ENCODE measurements around the gene PLPPR4.

The PLPPR4 gene

DNA sequence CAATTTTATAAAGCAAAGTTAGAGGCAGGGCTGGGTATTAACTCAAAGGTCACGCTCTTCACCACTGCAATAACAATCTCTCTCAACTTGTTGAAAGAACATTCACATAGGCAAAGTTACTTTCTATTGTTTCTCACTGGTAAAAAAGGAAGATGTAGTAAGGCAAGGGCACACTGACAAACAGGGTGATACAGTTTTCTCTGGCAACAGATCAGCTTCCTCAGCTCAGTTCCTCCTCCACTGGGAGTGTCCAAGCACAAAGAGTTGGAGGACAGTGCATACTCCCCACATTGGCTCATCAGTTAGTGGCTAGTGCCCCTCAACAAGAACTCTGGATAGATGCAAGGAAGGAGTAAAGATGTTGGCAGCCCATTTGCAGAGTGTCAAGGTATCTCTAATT is 3.7 kb downstream of the PLPPR4 start:
- no peak for DNase-seq
- no peaks in the 10 kb centered on the region for H3K36me3 ChIP-seq
- intact Hi-C loops (cut with DNase I; ENCODE audit: low total_unique reads): no loop called here
- H3K9me3 ChIP-seq: no peaks in the 10 kb centered on the region
- H3K4me3 ChIP-seq: no peak overlapping the region
- H3K27me3 ChIP-seq: peaks cover 0 to 19% of the 10 kb centered on the region in 2 donors
- peaks cover 0 to 10% (median 2%) of the 10 kb centered on the region in 4 donors for H3K4me1 ChIP-seq
- TF ChIP-seq, protein P1, sequence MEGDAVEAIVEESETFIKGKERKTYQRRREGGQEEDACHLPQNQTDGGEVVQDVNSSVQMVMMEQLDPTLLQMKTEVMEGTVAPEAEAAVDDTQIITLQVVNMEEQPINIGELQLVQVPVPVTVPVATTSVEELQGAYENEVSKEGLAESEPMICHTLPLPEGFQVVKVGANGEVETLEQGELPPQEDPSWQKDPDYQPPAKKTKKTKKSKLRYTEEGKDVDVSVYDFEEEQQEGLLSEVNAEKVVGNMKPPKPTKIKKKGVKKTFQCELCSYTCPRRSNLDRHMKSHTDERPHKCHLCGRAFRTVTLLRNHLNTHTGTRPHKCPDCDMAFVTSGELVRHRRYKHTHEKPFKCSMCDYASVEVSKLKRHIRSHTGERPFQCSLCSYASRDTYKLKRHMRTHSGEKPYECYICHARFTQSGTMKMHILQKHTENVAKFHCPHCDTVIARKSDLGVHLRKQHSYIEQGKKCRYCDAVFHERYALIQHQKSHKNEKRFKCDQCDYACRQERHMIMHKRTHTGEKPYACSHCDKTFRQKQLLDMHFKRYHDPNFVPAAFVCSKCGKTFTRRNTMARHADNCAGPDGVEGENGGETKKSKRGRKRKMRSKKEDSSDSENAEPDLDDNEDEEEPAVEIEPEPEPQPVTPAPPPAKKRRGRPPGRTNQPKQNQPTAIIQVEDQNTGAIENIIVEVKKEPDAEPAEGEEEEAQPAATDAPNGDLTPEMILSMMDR (IDR thresholded peaks at IDR 0.05): no peak
- no peak overlapping the region for H3K27ac ChIP-seq

DNA sequence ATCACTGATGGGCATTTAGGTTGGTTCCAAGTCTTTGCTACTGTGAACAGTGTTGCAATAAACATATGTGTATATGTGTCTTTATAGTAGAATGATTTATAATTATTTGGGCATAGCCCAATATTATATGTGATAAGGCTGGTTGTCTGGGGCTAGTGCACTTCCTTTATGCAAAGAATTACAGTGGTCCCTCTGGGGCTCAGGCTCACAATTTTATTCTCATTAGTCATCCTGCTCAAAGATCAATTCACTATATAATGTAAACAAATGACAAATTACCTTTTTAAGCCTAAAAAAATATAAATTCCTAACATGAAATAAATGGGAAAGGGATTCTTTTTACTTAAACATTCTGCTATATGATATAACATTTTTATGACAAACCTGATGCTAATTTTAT is 5.0 kb downstream of the PLPPR4 start:
- Histone ChIP-seq H3K4me3 (no peak overlapping the region), H3K27ac (no peak overlapping the region), H3K4me1 (peaks cover 0 to 6% (median 2%) of the 10 kb centered on the region in 4 donors), H3K27me3 (peaks cover 0 to 7% of the 10 kb centered on the region in 2 donors), H3K36me3 (no peaks in the 10 kb centered on the region), H3K9me3 (no peaks in the 10 kb centered on the region)
- intact Hi-C loops (cut with DNase I; ENCODE audit: low total_unique reads): no loop called here
- no peak for DNase-seq
- TF ChIP-seq, protein P1 (IDR thresholded peaks at IDR 0.05): no peak

DNA sequence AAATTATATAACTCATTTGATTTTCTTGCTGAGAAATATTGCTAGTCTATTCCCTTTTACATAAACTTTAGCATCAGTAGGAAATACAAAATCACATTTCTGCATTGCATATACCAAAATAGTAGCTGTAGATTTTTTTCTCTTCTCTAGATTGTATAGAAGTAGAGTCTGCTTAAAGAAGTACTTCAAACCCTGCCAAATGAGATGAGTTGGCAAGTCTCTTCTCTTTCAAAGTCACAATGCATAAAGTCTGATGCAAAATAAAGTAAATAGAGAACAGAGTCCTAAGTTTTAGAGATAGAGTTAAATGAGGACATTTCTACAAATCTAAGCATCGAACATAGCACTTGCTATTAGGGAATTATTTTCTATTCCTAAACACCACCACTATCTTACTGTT is 6.4 kb downstream of the PLPPR4 start:
- TF ChIP-seq, protein P1 (IDR thresholded peaks at IDR 0.05): no peak
- H3K27ac ChIP-seq: no peak overlapping the region
- no peaks in the 10 kb centered on the region for H3K36me3 ChIP-seq
- H3K9me3 ChIP-seq: no peaks in the 10 kb centered on the region
- intact Hi-C loops (cut with DNase I; ENCODE audit: low total_unique reads): no loop called here
- no peaks in the 10 kb centered on the region for H3K4me1 ChIP-seq
- no peak overlapping the region for H3K4me3 ChIP-seq
- H3K27me3 ChIP-seq: no peaks in the 10 kb centered on the region
- no peak for DNase-seq

DNA sequence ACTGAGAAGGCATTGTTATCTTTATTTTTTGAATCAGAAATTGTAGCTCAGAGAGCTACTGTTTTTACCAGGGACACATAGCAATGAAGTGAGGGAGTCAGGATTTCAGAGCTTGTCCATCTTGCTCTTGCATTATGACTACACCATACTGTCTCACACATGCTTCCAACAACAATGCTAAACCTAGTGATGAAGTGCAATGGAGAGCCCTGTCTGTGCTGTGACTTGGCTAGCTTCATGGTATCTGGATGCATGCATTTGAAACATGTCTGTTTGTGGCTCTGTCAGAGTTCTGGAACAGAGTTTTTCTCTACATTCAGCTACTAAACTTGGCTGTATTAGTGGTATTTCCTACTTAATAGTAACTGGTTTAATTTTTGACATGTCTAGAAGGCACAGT is 7.0 kb downstream of the PLPPR4 start:
- no peak for DNase-seq
- TF ChIP-seq, protein P1 (IDR thresholded peaks at IDR 0.05): no peak
- intact Hi-C loops (cut with DNase I; ENCODE audit: low total_unique reads): no loop called here

DNA sequence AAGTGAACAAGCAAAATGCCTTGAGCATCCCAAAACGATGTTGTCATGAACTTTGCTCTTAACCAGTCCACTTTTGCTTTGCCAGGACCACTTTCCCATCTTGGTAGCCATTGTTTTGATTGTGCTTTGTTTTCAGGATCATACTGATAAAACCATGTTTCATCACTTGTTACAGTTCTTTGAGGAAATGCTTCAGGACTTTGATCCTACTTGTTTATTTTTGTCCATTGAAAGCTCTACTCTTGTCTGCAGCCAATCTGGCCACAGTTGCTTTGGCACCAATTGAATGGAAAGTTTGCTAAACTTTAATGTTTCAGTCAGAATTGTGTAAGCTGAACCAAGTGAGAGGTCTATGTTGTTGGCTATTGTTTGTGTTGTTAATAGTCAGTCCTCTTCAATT is 12.8 kb downstream of the PLPPR4 start:
- intact Hi-C loops (cut with DNase I; ENCODE audit: low total_unique reads): no loop called here

More for the DNA sequence above, 7.0 kb downstream of the PLPPR4 start:
- no peak overlapping the region for H3K4me3 ChIP-seq
- no peaks in the 10 kb centered on the region for H3K9me3 ChIP-seq
- no peaks in the 10 kb centered on the region for H3K27me3 ChIP-seq
- H3K4me1 ChIP-seq: no peaks in the 10 kb centered on the region
- no peak overlapping the region for H3K27ac ChIP-seq
- H3K36me3 ChIP-seq: no peaks in the 10 kb centered on the region

More for the DNA sequence above, 12.8 kb downstream of the PLPPR4 start:
- no peak overlapping the region for H3K4me3 ChIP-seq
- no peak overlapping the region for H3K27ac ChIP-seq
- no peaks in the 10 kb centered on the region for H3K36me3 ChIP-seq
- H3K4me1 ChIP-seq: no peaks in the 10 kb centered on the region
- TF ChIP-seq, protein P1 (IDR thresholded peaks at IDR 0.05): no peak
- DNase-seq: no peak
- H3K9me3 ChIP-seq: no peaks in the 10 kb centered on the region
- no peaks in the 10 kb centered on the region for H3K27me3 ChIP-seq
